ENCODE data around the gene TM2D3. TPM values are rescaled to one million over a fixed set of nuclear protein-coding genes. Genes with fewer than 3 reads are reported as not detected.

TM2D3 gene
- total RNA-seq, 1 experiment from 2014 or later = 34.9 TPM

- H2BK20ac ChIP-seq (ENCODE audit: low read depth, low read length, poor library complexity, severe bottlenecking) = no peak overlapping the region
- no peak overlapping the region for H2BK5ac ChIP-seq (ENCODE audit: insufficient read length, low read length)
- H4K91ac ChIP-seq (ENCODE audit: insufficient read length, low read depth, low read length) = no peak overlapping the region
- no peak overlapping the region for H3K14ac ChIP-seq (ENCODE audit: insufficient read depth, low read length)
- H3K36me3 Mint-ChIP-seq (ENCODE audit: insufficient read depth in 1 of 3, low read depth in 3 of 3) = peaks cover 7 to 25% (median 19%) of the 10 kb centered on the region in 3 experiments
- H3K56ac ChIP-seq (ENCODE audit: insufficient read length, low read depth, low read length) = no peak overlapping the region
- H2BK120ac ChIP-seq (ENCODE audit: low read depth, low read length, poor library complexity, severe bottlenecking) = no peak overlapping the region
- no peak overlapping the region for H2AK5ac ChIP-seq (ENCODE audit: insufficient read length, low read length)
- no peak overlapping the region for H3K9ac ChIP-seq (ENCODE audit: extremely low read depth, insufficient read length, low read length)
- H3K4me1 ChIP-seq (ENCODE audit: insufficient read depth, low read length) = no peaks in the 10 kb centered on the region
- no peaks in the 10 kb centered on the region for H3K9me3 ChIP-seq (ENCODE audit: control insufficient read depth, low read depth, low read length)
- no peak overlapping the region for H3K27ac ChIP-seq (ENCODE audit: insufficient read length, low read depth, low read length)
- no peak overlapping the region for H2BK12ac ChIP-seq (ENCODE audit: insufficient read length, low read depth, low read length)
- no peak overlapping the region for H3K27ac Mint-ChIP-seq
- H3K4me1 Mint-ChIP-seq = peaks cover 9 to 10% of the 10 kb centered on the region in 2 experiments
- TF ChIP-seq CTCF (conservative IDR thresholded peaks at IDR 0.05) = no peak
- DNase-seq = no peak
- H3K79me1 ChIP-seq (ENCODE audit: insufficient read depth, low read depth, low read length, poor library complexity, severe bottlenecking) = no peaks in the 10 kb centered on the region
- H3K9me3 Mint-ChIP-seq = no peaks in the 10 kb centered on the region
- H3K23me2 ChIP-seq (ENCODE audit: insufficient read length, low read depth, low read length, poor library complexity, severe bottlenecking) = no peaks in the 10 kb centered on the region
- peak overlapping the region; percentile 43 for H4K8ac ChIP-seq (replicated peaks; ENCODE audit: insufficient read length, low read depth, low read length)
- H3K4me2 ChIP-seq (ENCODE audit: insufficient read depth, insufficient read length, low read length) = no peak overlapping the region
- H3K4ac ChIP-seq (ENCODE audit: low read depth, low read length) = no peak overlapping the region
- H2AFZ ChIP-seq (ENCODE audit: low read length) = no peak overlapping the region
- no CpG with 5 or more reads among the region's 6 CpGs for WGBS (ENCODE audit: extremely low coverage, insufficient read length, low lambda C conversion rate)
- H2BK15ac ChIP-seq (ENCODE audit: low read depth, low read length) = no peak overlapping the region
- H4K5ac ChIP-seq (ENCODE audit: insufficient read length, low read depth, low read length) = no peak overlapping the region
- no peaks in the 10 kb centered on the region for H3K79me2 ChIP-seq (ENCODE audit: insufficient read depth, low read length)
- H4K20me1 ChIP-seq (ENCODE audit: control insufficient read depth, insufficient read depth, insufficient read length) = no peaks in the 10 kb centered on the region
- no peaks in the 10 kb centered on the region for H3K27me3 Mint-ChIP-seq (ENCODE audit: low read depth)
- no peak overlapping the region for H3T11ph ChIP-seq (ENCODE audit: low read length)
- no peak overlapping the region for H3K18ac ChIP-seq (ENCODE audit: insufficient read length, low read depth, low read length)
- no peaks in the 10 kb centered on the region for H3K27me3 ChIP-seq (ENCODE audit: insufficient read depth, low read length)
- H3K4me3 Mint-ChIP-seq = no peak overlapping the region
- H3K23ac ChIP-seq (ENCODE audit: insufficient read length, low read depth, low read length) = no peak overlapping the region
These were observed 37.7 kb upstream of the TM2D3 start for GRCh38 chr15:101689901-101690300.

All from H9 (cell line).